K562 (cell line): Measurements from ENCODE around the gene RAB26. TPM values are rescaled to one million over a fixed set of nuclear protein-coding genes. Genes with fewer than 3 reads are reported as not detected.
A peak's percentile ranks its signal among the peaks of the same experiment; 100 is the strongest.

ENCODE experiments used
- ATAC-seq: fragments of 200-7000 bp; cut with Tn5 transposase; 3 replicates; pipeline ENCODE4 v1.9.1; 2020; ENCODE audit warnings: moderate library complexity
- BruUV-seq: library from RNA; stranded (reverse); fragments of 400-500 nt; replicated peaks from 2 replicates; lab custom pipeline; 2021; lab: Mats Ljungman, UMichigan
- CTCF ChIA-PET: fragments of 300-600 bp; formaldehyde crosslinking; extraction: SDS; loops from one replicate; lab custom pipeline; 2021; ENCODE audit warnings: low intra/inter-chr PET ratio; lab: Yijun Ruan, JAX
- POLR2A ChIA-PET: fragments of 300-600, 350-650 bp; sonication (Branson Sonifier 250); formaldehyde crosslinking; extraction: SDS; loops from one replicate; lab custom pipeline; 2021; ENCODE audit warnings: antibody characterized with exemption, inconsistent platforms; lab: Yijun Ruan, JAX
- DNase-seq, 4 experiments: peaks; one replicate each; pipeline versions ENCODE4 v3.0.0 to v3.0.0-alpha.2; 2011 to 2018; ENCODE audit warnings: low spot score in 3 of 4, mixed read lengths in 3 of 4; ENCODE audit errors: extremely low read depth in 1 of 4
- FAIRE-seq: peaks from 2 replicates; lab custom pipeline; 2011; peaks lifted over from hg19 to GRCh38; lab: Jason Lieb, UNC
- H2AFZ ChIP-seq: 2 replicates; pipeline ENCODE4 v1.6.0; 2011; ENCODE audit warnings: low read depth, low read length, control low read depth, inconsistent platforms
- H3K27ac ChIP-seq: fragments of 200-600 bp; 3 replicates; pipeline ENCODE4 v1.8.0; 2011; ENCODE audit warnings: low read depth, mild to moderate bottlenecking, control low read depth, inconsistent platforms, low read length, moderate library complexity, mixed read lengths; ENCODE audit errors: extremely low read depth
- H3K27me3 ChIP-seq, 2 experiments: fragments of 300-600 bp in 1 of 2; 2 replicates in 1 of 2; 3 replicates in 1 of 2; pipeline versions ENCODE4 v1.6.0 to v1.8.0; 2011; ENCODE audit warnings: inconsistent platforms in 2 of 2, low read length in 2 of 2, mild to moderate bottlenecking in 1 of 2, mixed read lengths in 1 of 2, moderate library complexity in 1 of 2; ENCODE audit not compliant: control insufficient read depth in 2 of 2, insufficient read depth in 2 of 2
- H3K36me3 ChIP-seq: fragments of 300-600 bp; 3 replicates; pipeline ENCODE4 v1.8.0; 2011; ENCODE audit warnings: mild to moderate bottlenecking, low read length, inconsistent platforms; ENCODE audit not compliant: control insufficient read depth, insufficient read depth
- H3K4me1 ChIP-seq, 2 experiments: fragments of 200-600 bp in 1 of 2; replicated peaks in 1 of 2; 2 replicates in 1 of 2; 3 replicates in 1 of 2; pipeline versions ENCODE4 v1.5.1 to v1.8.0; 2011; ENCODE audit warnings: inconsistent platforms in 2 of 2, low read length in 2 of 2, mild to moderate bottlenecking in 1 of 2, mixed read lengths in 1 of 2, moderate library complexity in 1 of 2; ENCODE audit not compliant: control insufficient read depth in 2 of 2, insufficient read depth in 2 of 2
- H3K4me2 ChIP-seq: 2 replicates; pipeline ENCODE4 v1.6.1; 2011; ENCODE audit warnings: low read length, control low read depth, inconsistent platforms, mixed read lengths; ENCODE audit not compliant: insufficient read depth
- H3K4me3 ChIP-seq: fragments of 200-600 bp; sonication (generic), shearing (Covaris generic); 2 replicates; pipeline ENCODE4 v1.5.1; 2016; ENCODE audit warnings: control low read depth, inconsistent platforms
- H3K79me2 ChIP-seq: fragments of 200-600 bp; 3 replicates; pipeline ENCODE4 v1.8.0; 2011; ENCODE audit warnings: low read length, inconsistent platforms; ENCODE audit not compliant: control insufficient read depth, insufficient read depth
- H3K9ac ChIP-seq, 2 experiments: 2 replicates each; pipeline versions ENCODE4 v1.6.0 to v1.6.1; 2011; ENCODE audit warnings: low read depth in 2 of 2, low read length in 2 of 2, control low read depth in 1 of 2, inconsistent platforms in 1 of 2, mild to moderate bottlenecking in 1 of 2, mixed read lengths in 1 of 2; ENCODE audit not compliant: insufficient read depth in 1 of 2
- H3K9me1 ChIP-seq: one replicate; pipeline ENCODE4 v1.6.0; 2011; ENCODE audit warnings: inconsistent platforms, mild to moderate bottlenecking, low read length, moderate library complexity; ENCODE audit not compliant: control insufficient read depth, insufficient read depth
- H3K9me3 ChIP-seq: replicated peaks from 2 replicates; pipeline ENCODE4 v1.5.1; 2011; ENCODE audit warnings: low read depth, low read length, inconsistent platforms; ENCODE audit not compliant: control insufficient read depth, insufficient read depth
- H4K20me1 ChIP-seq: replicated peaks from 2 replicates; pipeline ENCODE4 v1.6.1; 2011; ENCODE audit warnings: low read length, inconsistent platforms, mixed read lengths; ENCODE audit not compliant: control insufficient read depth, insufficient read depth
- MTF1 ChIP-seq: fragments of 250-450 bp; sonication (Bioruptor Pico); IDR thresholded peaks from 2 replicates; pipeline ENCODE4 v1.9.0; 2021; ENCODE audit warnings: moderate library complexity, mild to moderate bottlenecking, inconsistent platforms, borderline replicate concordance
- POLR2A ChIP-seq: fragments of 450-650 bp; conservative IDR thresholded peaks from 2 replicates; pipeline ENCODE4 v1.6.1; 2016
- POLR2G ChIP-seq: fragments of 200-400 bp; formaldehyde crosslinking; IDR thresholded peaks from 2 replicates; pipeline ENCODE4 v1.6.1; 2017; ENCODE audit warnings: low read depth, mild to moderate bottlenecking, antibody characterized with exemption, low read length, moderate library complexity
- POU5F1 ChIP-seq: fragments of 150-350 bp; IDR thresholded peaks from 2 replicates; pipeline ENCODE4 v1.6.1; 2014; ENCODE audit warnings: borderline replicate concordance, low read length, low read depth, mild to moderate bottlenecking; ENCODE audit not compliant: partially characterized antibody
- SUPT5H ChIP-seq: fragments of 450-650 bp; IDR thresholded peaks from 2 replicates; pipeline ENCODE4 v1.6.1; 2016
- TAF1 ChIP-seq: IDR thresholded peaks from 2 replicates; pipeline ENCODE4 v1.6.1; 2011; ENCODE audit warnings: mild to moderate bottlenecking, low read length, moderate library complexity; ENCODE audit not compliant: insufficient read depth, control insufficient read depth, severe bottlenecking; ENCODE audit errors: extremely low read depth
- THRAP3 ChIP-seq: fragments of 450-650 bp; IDR thresholded peaks from 2 replicates; pipeline ENCODE4 v1.6.1; 2016; ENCODE audit warnings: mild to moderate bottlenecking, inconsistent platforms, borderline replicate concordance
- U2AF2 ChIP-seq: fragments of 200-400 bp; formaldehyde crosslinking; optimal IDR thresholded peaks from 2 replicates; pipeline ENCODE3; 2017; ENCODE audit warnings: low read depth, mild to moderate bottlenecking, low read length
- ZNF354B ChIP-seq: fragments of 250-450 bp; sonication (Bioruptor Pico); IDR thresholded peaks from 2 replicates; pipeline ENCODE4 v1.4.0; 2020
- WGBS: fragments of 100-300 bp; shearing (Covaris generic); methylation state at CpG from one replicate; pipeline ENCODE4 v1.1.6; 2016; ENCODE audit warnings: low coverage, mixed read lengths; ENCODE audit not compliant: insufficient coverage; ENCODE audit errors: missing lambda C conversion rate; 5-methylcytosine and 5-hydroxymethylcytosine counted together
- in situ Hi-C: fragments of 300-500 bp; cut with MboI; formaldehyde crosslinking; loops from 4 replicates; pipeline ENCODE4 v1.15.0; 2018; ENCODE audit warnings: inconsistent platforms, mixed read lengths
- intact Hi-C: fragments of 100-400 bp; cut with micrococcal nuclease; formaldehyde crosslinking; loops from 2 replicates; pipeline ENCODE4 v1.14.2; 2022
- polyA plus RNA-seq, 8 experiments: library from polyadenylated mRNA; depleted of rRNA in 4 of 8; stranded (reverse) in 5 of 8; unstranded in 3 of 8; fragments of >200 nt; fragmentation: Nextera tagmentation in 2 of 8; fragmentation: Illumina TruSeq in 1 of 8; extraction: Ambion mirVana in 2 of 8; extraction: Trizol in 1 of 8; gene quantifications; 2 replicates each; pipeline versions ENCODE4 v1.2.1 to v1.2.3, GENCODE V29; 2011 to 2014; ENCODE audit warnings: inconsistent platforms in 1 of 8, missing spikeins in 1 of 8
- total RNA-seq, 7 experiments: library from RNA; depleted of rRNA in 6 of 7; stranded (reverse); fragments of >200 nt in 6 of 7; fragmentation: Illumina TruSeq in 2 of 7; extraction: Trizol in 2 of 7; gene quantifications; 2 replicates each; pipeline versions ENCODE4 v1.2.1 to v1.2.3, GENCODE V29; 2011 to 2021; ENCODE audit warnings: low replicate concordance in 1 of 7
- TF ChIP-seq, protein P1 (sequence below): fragments of 450-650 bp; formaldehyde crosslinking; IDR thresholded peaks from 2 replicates; pipeline ENCODE4 v1.4.0; 2020; ENCODE audit warnings: mild to moderate bottlenecking, moderate library complexity

Gene RAB26
- total and polyA plus RNA-seq, 9 of the 15 experiments (the other 6 are each of a cell fraction or from before 2014, with no cell fraction given), result 0.25 to 6.1 (median 2.1) TPM

DNA sequence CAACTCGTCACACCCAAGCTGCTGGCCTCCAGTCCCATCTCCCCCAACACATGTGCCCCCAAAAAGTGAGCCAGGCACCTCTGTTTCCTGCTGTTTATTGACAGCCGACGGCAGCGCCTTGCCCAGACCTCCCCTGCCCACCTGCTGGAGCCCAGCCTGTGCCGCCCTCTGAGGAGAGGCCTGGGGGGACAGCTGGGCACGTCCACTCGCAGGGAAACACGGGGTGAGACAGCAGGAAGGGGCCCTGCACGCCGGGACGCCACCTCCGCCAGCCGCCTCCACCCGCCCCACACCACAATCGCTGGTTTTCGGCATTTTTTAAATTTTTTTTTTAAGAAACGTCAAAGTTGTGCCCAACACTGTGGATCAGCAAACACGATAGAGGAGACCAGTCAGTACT is 28.7 kb downstream of the RAB26 start (continued):
- TF ChIP-seq TAF1 (no peak), POLR2G (peak; percentile 61)

DNA sequence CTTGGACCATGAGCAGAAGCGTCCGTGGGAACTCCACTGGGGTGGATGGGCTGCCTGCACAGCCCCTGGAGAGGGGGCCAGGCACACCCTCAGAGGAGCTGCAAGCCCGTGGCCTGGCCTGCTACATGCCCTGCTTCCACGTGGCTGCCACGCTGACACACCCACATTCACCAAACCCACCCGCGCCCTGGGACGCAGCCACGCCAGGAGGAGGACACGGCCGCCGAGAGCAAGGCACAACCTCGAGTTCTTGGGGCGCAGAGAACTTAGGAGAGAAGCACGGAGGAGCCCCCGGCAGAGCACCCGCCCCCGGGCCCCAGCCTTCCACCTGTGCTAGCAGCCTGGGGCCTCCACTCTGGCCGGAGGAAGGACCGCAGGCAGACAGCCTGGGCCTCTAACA is 29.1 kb downstream of the RAB26 start:
- ATAC-seq (no peak), DNase-seq (no peak), FAIRE-seq (no peak)
- ChIA-PET POLR2A (interaction anchor here (0.6 to 1.1 kb wide), 4 partner anchors 10 to 1139 kb away, joined by 3 to 7 read pairs (median 4); partner anchors contain the start of gene TRAF7), CTCF (no interaction called here)
- WGBS, result 98% methylated on average over 16 of the region's 20 CpGs
- in situ Hi-C loops (no loop called here), intact Hi-C loops (no loop called here)
- Histone ChIP-seq H3K9ac (no peak overlapping the region; a peak in 1 of 4 replicates), H3K27ac (no peak overlapping the region), H3K4me1 (peaks cover 2 to 78% of the 10 kb centered on the region in 2 experiments; a peak in 3 of 5 replicates), H4K20me1 (no peaks in the 10 kb centered on the region; the same call in 1 of the 2 replicates), H3K4me3 (no peak overlapping the region), H3K79me2 (no peaks in the 10 kb centered on the region), H3K9me1 (no peaks in the 10 kb centered on the region), H3K4me2 (no peak overlapping the region), H3K36me3 (peaks cover 49% of the 10 kb centered on the region; the same call in 1 of the 3 replicates), H2AFZ (no peak overlapping the region), H3K27me3 (no peaks in the 10 kb centered on the region), H3K9me3 (no peaks in the 10 kb centered on the region)
- BruUV-seq, result TSS peak; percentile 85
- TF ChIP-seq, protein P1, sequence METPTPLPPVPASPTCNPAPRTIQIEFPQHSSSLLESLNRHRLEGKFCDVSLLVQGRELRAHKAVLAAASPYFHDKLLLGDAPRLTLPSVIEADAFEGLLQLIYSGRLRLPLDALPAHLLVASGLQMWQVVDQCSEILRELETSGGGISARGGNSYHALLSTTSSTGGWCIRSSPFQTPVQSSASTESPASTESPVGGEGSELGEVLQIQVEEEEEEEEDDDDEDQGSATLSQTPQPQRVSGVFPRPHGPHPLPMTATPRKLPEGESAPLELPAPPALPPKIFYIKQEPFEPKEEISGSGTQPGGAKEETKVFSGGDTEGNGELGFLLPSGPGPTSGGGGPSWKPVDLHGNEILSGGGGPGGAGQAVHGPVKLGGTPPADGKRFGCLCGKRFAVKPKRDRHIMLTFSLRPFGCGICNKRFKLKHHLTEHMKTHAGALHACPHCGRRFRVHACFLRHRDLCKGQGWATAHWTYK (CRISPR knock-in tag), result 0 out of 2 replicates have a peak, but pooled peaks have one; percentile 38
- peak; percentile 38; the same call in 1 of the 2 replicates for TF ChIP-seq POLR2A
- no peak for TF ChIP-seq THRAP3
- peak; percentile 56 for TF ChIP-seq SUPT5H
- TF ChIP-seq POU5F1, result no peak
- TF ChIP-seq MTF1 (CRISPR knock-in tag), result no peak
- no peak for TF ChIP-seq U2AF2
- no peak for TF ChIP-seq ZNF354B (CRISPR knock-in tag)
